Gastroesophageal sphincter (tissue), 4 donors: Measurements from ENCODE around the gene CDK17. TPM values are rescaled to one million over a fixed set of nuclear protein-coding genes. Genes with fewer than 3 reads are reported as not detected.

ENCODE experiments used
- ATAC-seq: fragments of 150-250 bp; one replicate; pipeline ENCODE4 v1.9.1; 2016; ENCODE audit warnings: mild to moderate bottlenecking, moderate library complexity
- H3K27ac ChIP-seq, 4 donors: fragments of 200-600 bp; sonication (generic) in 3 of 4; 1 replicate in 3 of 4; 2 replicates in 1 of 4; pipeline ENCODE4 v1.5.1; 2016 to 2019
- H3K27me3 ChIP-seq: fragments of 200-600 bp; sonication (generic); one replicate; pipeline ENCODE4 v1.5.1; 2019
- H3K36me3 ChIP-seq, 2 donors: fragments of 200-600 bp; sonication (generic); one replicate each; pipeline ENCODE4 v1.5.1; 2019; ENCODE audit warnings: control low read depth in 1 of 2
- H3K4me1 ChIP-seq, 3 donors: fragments of 200-600 bp; sonication (generic); 1 replicate in 2 of 3; 2 replicates in 1 of 3; pipeline ENCODE4 v1.5.1; 2016 to 2019; ENCODE audit warnings: control low read depth in 2 of 3
- H3K4me3 ChIP-seq, 2 donors: fragments of 200-600 bp; sonication (generic); one replicate each; pipeline ENCODE4 v1.5.1; 2019; ENCODE audit warnings: mild to moderate bottlenecking in 1 of 2, moderate library complexity in 1 of 2
- H3K9me3 ChIP-seq, 3 donors: fragments of 200-600 bp; sonication (generic); one replicate each; pipeline ENCODE4 v1.5.1; 2017 to 2019; ENCODE audit warnings: control low read depth in 2 of 3
- CTCF ChIP-seq, 4 experiments: fragments of 200-600 bp in 2 of 4; fragments of 450-650 bp in 2 of 4; sonication (generic) in 1 of 4; IDR thresholded peaks; one replicate each; pipeline ENCODE4 v1.5.1; 2017 to 2019; ENCODE audit warnings: antibody characterized with exemption in 4 of 4, mild to moderate bottlenecking in 2 of 4, moderate library complexity in 2 of 4
- EP300 ChIP-seq: sonication (generic); formaldehyde crosslinking; IDR thresholded peaks from one replicate; pipeline ENCODE4 v1.6.1; 2017; ENCODE audit warnings: antibody characterized with exemption, mild to moderate bottlenecking
- POLR2A ChIP-seq, 2 donors: fragments of 450-650 bp; IDR thresholded peaks; one replicate each; pipeline ENCODE4 v1.6.1; 2017; ENCODE audit warnings: antibody characterized with exemption in 2 of 2, mild to moderate bottlenecking in 2 of 2, moderate library complexity in 1 of 2
- POLR2AphosphoS5 ChIP-seq: sonication (generic); formaldehyde crosslinking; IDR thresholded peaks from one replicate; pipeline ENCODE4 v1.6.1; 2017; ENCODE audit warnings: antibody characterized with exemption
- WGBS, 2 donors: methylation state at CpG; one replicate each; pipeline ENCODE4 v1.1.5; 2018; ENCODE audit warnings: low coverage in 1 of 2; 5-methylcytosine and 5-hydroxymethylcytosine counted together
- small RNA-seq, 4 donors: library from RNA; depleted of rRNA; stranded (forward); fragments of <200 nt; gene quantifications; one replicate each; pipeline ENCODE3, GENCODE V24; 2016
- total RNA-seq, 4 donors: library from RNA; depleted of rRNA; stranded (reverse); fragments of >200 nt; gene quantifications; one replicate each; pipeline ENCODE4 v1.1.0, GENCODE V29; 2016

CDK17 gene
- total RNA-seq, 4 donors from 2014 or later = 54.4 to 77.9 (median 62.9) TPM

- no peak overlapping the region for H3K4me3 ChIP-seq
- TF ChIP-seq CTCF (IDR thresholded peaks at IDR 0.05) (no peak), POLR2AphosphoS5 (peak; percentile 69)
- peaks cover 30 to 87% (median 45%) of the 10 kb centered on the region in 3 donors for H3K4me1 ChIP-seq
- peak; percentile 38 for ATAC-seq
- H3K9me3 ChIP-seq = no peaks in the 10 kb centered on the region
- H3K27ac ChIP-seq = peak overlapping the region; percentile 94 to 99 (median 94)
- WGBS, 2 donors = 17 to 50% methylated on average over 1 to 7 of the region's 7 CpGs
- no peaks in the 10 kb centered on the region for H3K36me3 ChIP-seq
- H3K27me3 ChIP-seq = no peaks in the 10 kb centered on the region
Measured at GRCh38 chr12:96233168-96233567, 167.1 kb downstream of the CDK17 start.

GRCh38 chr12:96230646-96231045 is 169.6 kb downstream of the CDK17 start:
- no peak for ATAC-seq
- Histone ChIP-seq H3K9me3 (no peaks in the 10 kb centered on the region), H3K36me3 (no peaks in the 10 kb centered on the region), H3K27me3 (no peaks in the 10 kb centered on the region), H3K4me3 (no peak overlapping the region), H3K4me1 (peaks cover 13 to 66% (median 20%) of the 10 kb centered on the region in 3 donors), H3K27ac (peak overlapping the region in 3 of 4 donors; percentile 58 to 95 (median 94))
- 92 to 100% methylated on average over 1 to 7 of the region's 13 CpGs for WGBS, 2 donors
- no peak for TF ChIP-seq POLR2AphosphoS5
- TF ChIP-seq EP300 = no peak
- TF ChIP-seq POLR2A (IDR thresholded peaks at IDR 0.05) = no peak
- TF ChIP-seq CTCF (IDR thresholded peaks at IDR 0.05) = no peak

- H3K9me3 ChIP-seq = no peaks in the 10 kb centered on the region
- H3K27me3 ChIP-seq = no peaks in the 10 kb centered on the region
- peaks cover 1 to 68% (median 12%) of the 10 kb centered on the region in 3 donors for H3K4me1 ChIP-seq
- 59 to 67% methylated on average over 6 to 11 of the region's 12 CpGs for WGBS, 2 donors
- no peaks in the 10 kb centered on the region for H3K36me3 ChIP-seq
- H3K27ac ChIP-seq = peak overlapping the region in 3 of 4 donors; percentile 15 to 95 (median 94)
- ATAC-seq = no peak
- H3K4me3 ChIP-seq = no peak overlapping the region
- TF ChIP-seq CTCF (IDR thresholded peaks at IDR 0.05) (no peak), POLR2A (IDR thresholded peaks at IDR 0.05) (no peak)
Measured at GRCh38 chr12:96228566-96229248, 171.5 kb downstream of the CDK17 start.

Small RNA genes within 50 kb of the gene (small RNA-seq; reads per million reads assigned to genes)
- 0 reads per million in 4 donors for gene RN7SKP11
- 0 reads per million in 4 donors for gene RNU4-24P

Other genes starting within 250 kb of the CDK17 start
- 10 to 100 TPM; 10.1 to 25.3 (median 23.4) TPM for gene ELK3, start 206.1 kb downstream of the CDK17 start, total RNA-seq
- gene CFAP54, start 89.1 kb upstream of the CDK17 start, total RNA-seq = 1 to 10 TPM; 2.1 to 4.7 (median 3.6) TPM